ENCODE measurements around the gene SNRPE. TPM values are rescaled to one million over a fixed set of nuclear protein-coding genes. Genes with fewer than 3 reads are reported as not detected.

Gene SNRPE
- total and polyA plus RNA-seq, 9 of the 15 experiments (the other 6 are each of a cell fraction or from before 2014, with no cell fraction given): 216 to 1,893 (median 487) TPM

- H3K36me3 ChIP-seq (ENCODE audit: control insufficient read depth, insufficient read depth, low read length): no peaks in the 10 kb centered on the region
- no peak for DNase-seq (ENCODE audit: extremely low read depth in 1 of 4, low spot score in 3 of 4)
- H3K4me2 ChIP-seq (ENCODE audit: insufficient read depth, low read length): no peak overlapping the region
- H3K9ac ChIP-seq (ENCODE audit: insufficient read depth in 1 of 2, low read depth in 2 of 2, low read length in 2 of 2): no peak overlapping the region
- no peak overlapping the region for H3K27ac ChIP-seq (ENCODE audit: extremely low read depth, low read depth, low read length)
- TF ChIP-seq TAF15 (IDR thresholded peaks at IDR 0.05; ENCODE audit: low read depth, low read length) (no peak), IFI16 (CRISPR knock-in tag; IDR thresholded peaks at IDR 0.05) (no peak), ZBTB33 (CRISPR knock-in tag; IDR thresholded peaks at IDR 0.05) (no peak), ESRRA (IDR thresholded peaks at IDR 0.05; ENCODE audit: borderline replicate concordance, low read depth) (no peak), CHD1 (IDR thresholded peaks at IDR 0.05; ENCODE audit: low read length) (no peak), SRSF1 (IDR thresholded peaks at IDR 0.05; ENCODE audit: low read depth, low read length) (no peak), BRD9 (IDR thresholded peaks at IDR 0.05; ENCODE audit: low read depth, partially characterized antibody) (no peak), RBM34 (IDR thresholded peaks at IDR 0.05; ENCODE audit: borderline replicate concordance, insufficient read depth, low read length) (no peak)
- TF ChIP-seq, protein P1, sequence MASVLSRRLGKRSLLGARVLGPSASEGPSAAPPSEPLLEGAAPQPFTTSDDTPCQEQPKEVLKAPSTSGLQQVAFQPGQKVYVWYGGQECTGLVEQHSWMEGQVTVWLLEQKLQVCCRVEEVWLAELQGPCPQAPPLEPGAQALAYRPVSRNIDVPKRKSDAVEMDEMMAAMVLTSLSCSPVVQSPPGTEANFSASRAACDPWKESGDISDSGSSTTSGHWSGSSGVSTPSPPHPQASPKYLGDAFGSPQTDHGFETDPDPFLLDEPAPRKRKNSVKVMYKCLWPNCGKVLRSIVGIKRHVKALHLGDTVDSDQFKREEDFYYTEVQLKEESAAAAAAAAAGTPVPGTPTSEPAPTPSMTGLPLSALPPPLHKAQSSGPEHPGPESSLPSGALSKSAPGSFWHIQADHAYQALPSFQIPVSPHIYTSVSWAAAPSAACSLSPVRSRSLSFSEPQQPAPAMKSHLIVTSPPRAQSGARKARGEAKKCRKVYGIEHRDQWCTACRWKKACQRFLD (CRISPR knock-in tag; IDR thresholded peaks at IDR 0.05): no peak
- H3K9me3 ChIP-seq (replicated peaks; ENCODE audit: control insufficient read depth, insufficient read depth, low read depth, low read length): peaks cover 3% of the 10 kb centered on the region; the same call in 1 of the 2 replicates
- FAIRE-seq: no peak
- in situ Hi-C loops (cut with MboI): no loop called here
- intact Hi-C loops (cut with micrococcal nuclease): no loop called here
- H4K20me1 ChIP-seq (replicated peaks; ENCODE audit: control insufficient read depth, insufficient read depth, low read length): no peaks in the 10 kb centered on the region
- ChIA-PET POLR2A (interaction anchor here (0.7 kb wide), 1 partner anchor 13 kb away, joined by 5 read pairs; no protein-coding TSS in a partner anchor), CTCF (ENCODE audit: low intra/inter-chr PET ratio) (no interaction called here)
- ATAC-seq: no peak
- H3K27me3 ChIP-seq (ENCODE audit: control insufficient read depth in 2 of 2, insufficient read depth in 2 of 2, low read length in 2 of 2): peaks cover 13 to 42% of the 10 kb centered on the region in 2 experiments
- no peak overlapping the region for H2AFZ ChIP-seq (ENCODE audit: low read depth, low read length)
- H3K79me2 ChIP-seq (ENCODE audit: control insufficient read depth, insufficient read depth, low read length): no peaks in the 10 kb centered on the region
- H3K4me1 ChIP-seq (replicated peaks in 1 of 2; ENCODE audit: control insufficient read depth in 2 of 2, insufficient read depth in 2 of 2, low read length in 2 of 2): peaks cover 0 to 7% of the 10 kb centered on the region in 2 experiments; a peak in 1 of 5 replicates
- no peak overlapping the region for H3K4me3 ChIP-seq
- no peaks in the 10 kb centered on the region for H3K9me1 ChIP-seq (ENCODE audit: control insufficient read depth, insufficient read depth, low read length)
- no TSS peak for BruUV-seq (replicated peaks)
- 28% methylated on average over 12 of the region's 12 CpGs for WGBS (ENCODE audit: insufficient coverage, low coverage, missing lambda C conversion rate)
Observed at GRCh38 chr1:203901581-203901980, 40.2 kb downstream of the SNRPE start.

Measured in K562 (cell line).